SK-N-SH treated with all-trans-retinoic acid at 6 μM for 48 hours (cell line): ENCODE measurements around the gene CASP7.

Experiments
- ATAC-seq: fragments of 200-7000 bp; cut with Tn5 transposase; 3 replicates; pipeline ENCODE4 v1.9.1; 2020; ENCODE audit warnings: mild to moderate bottlenecking, moderate library complexity
- ARNTL ChIP-seq: fragments of 450-650 bp; formaldehyde crosslinking; IDR thresholded peaks from 2 replicates; pipeline ENCODE4 v1.5.0; 2020; ENCODE audit warnings: low read depth, mild to moderate bottlenecking, moderate library complexity, borderline replicate concordance
- BACH2 ChIP-seq: fragments of 250-450 bp; sonication (Bioruptor Pico); IDR thresholded peaks from 2 replicates; pipeline ENCODE4 v1.9.0; 2021; ENCODE audit warnings: mild to moderate bottlenecking, borderline replicate concordance
- CSDC2 ChIP-seq: fragments of 250-450 bp; sonication (Bioruptor Pico); IDR thresholded peaks from 2 replicates; pipeline ENCODE4 v1.5.0; 2020; ENCODE audit warnings: mild to moderate bottlenecking, moderate library complexity
- ESRRG ChIP-seq: fragments of 250-450 bp; sonication (Bioruptor Pico); IDR thresholded peaks from 2 replicates; pipeline ENCODE4 v1.6.1; 2021; ENCODE audit warnings: mild to moderate bottlenecking
- ISL1 ChIP-seq: fragments of 250-450 bp; sonication (Bioruptor Pico); IDR thresholded peaks from 2 replicates; pipeline ENCODE4 v2.1.2; 2022; ENCODE audit warnings: mild to moderate bottlenecking, moderate library complexity
- OSR1 ChIP-seq: fragments of 250-450 bp; sonication (Bioruptor Pico); IDR thresholded peaks from 2 replicates; pipeline ENCODE4 v1.8.0; 2022; ENCODE audit warnings: moderate library complexity, mild to moderate bottlenecking, inconsistent platforms
- PPARA ChIP-seq: fragments of 250-450 bp; sonication (Bioruptor Pico); IDR thresholded peaks from 2 replicates; pipeline ENCODE4 v1.5.0; 2020; ENCODE audit warnings: mild to moderate bottlenecking, borderline replicate concordance
- RARB ChIP-seq: fragments of 250-450 bp; sonication (Bioruptor Pico); IDR thresholded peaks from 2 replicates; pipeline ENCODE4 v1.8.0; 2021; ENCODE audit warnings: mild to moderate bottlenecking, moderate library complexity
- TCF4 ChIP-seq: fragments of 250-450 bp; sonication (Bioruptor Pico); IDR thresholded peaks from 2 replicates; pipeline ENCODE4 v1.8.0; 2021; ENCODE audit warnings: mild to moderate bottlenecking, moderate library complexity, borderline replicate concordance
- TOX ChIP-seq: fragments of 250-450 bp; sonication (Bioruptor Pico); IDR thresholded peaks from 2 replicates; pipeline ENCODE4 v1.8.0; 2021; ENCODE audit warnings: mild to moderate bottlenecking, moderate library complexity, borderline replicate concordance
- ZC3H10 ChIP-seq: fragments of 250-450 bp; sonication (Bioruptor Pico); IDR thresholded peaks from 2 replicates; pipeline ENCODE4 v1.5.1; 2021; ENCODE audit warnings: mild to moderate bottlenecking, moderate library complexity
- ZFP30 ChIP-seq: fragments of 450-650 bp; formaldehyde crosslinking; IDR thresholded peaks from 2 replicates; pipeline ENCODE4 v1.5.0; 2022; ENCODE audit warnings: mild to moderate bottlenecking, moderate library complexity
- ZNF565 ChIP-seq: fragments of 450-650 bp; formaldehyde crosslinking; conservative IDR thresholded peaks from 2 replicates; pipeline ENCODE4 v1.5.0; 2020; ENCODE audit warnings: low read depth, mild to moderate bottlenecking, moderate library complexity
- ZNF70 ChIP-seq: fragments of 450-650 bp; formaldehyde crosslinking; IDR thresholded peaks from 2 replicates; pipeline ENCODE4 v1.5.0; 2020; ENCODE audit warnings: mild to moderate bottlenecking, moderate library complexity
- ZNF8 ChIP-seq: fragments of 450-650 bp; formaldehyde crosslinking; IDR thresholded peaks from 2 replicates; pipeline ENCODE4 v1.5.0; 2020; ENCODE audit warnings: mild to moderate bottlenecking, moderate library complexity
- TF ChIP-seq, protein P1 (sequence below): fragments of 250-450 bp; sonication (Bioruptor Pico); IDR thresholded peaks from 2 replicates; pipeline ENCODE4 v1.5.1; 2021; ENCODE audit warnings: mild to moderate bottlenecking, moderate library complexity
- TF ChIP-seq, protein P2 (sequence below): fragments of 250-450 bp; sonication (Bioruptor Pico); IDR thresholded peaks from 2 replicates; pipeline ENCODE4 v1.8.0; 2020; ENCODE audit warnings: mild to moderate bottlenecking, moderate library complexity, borderline replicate concordance
- TF ChIP-seq, protein P3 (sequence below): fragments of 250-450 bp; sonication (Bioruptor Pico); IDR thresholded peaks from 2 replicates; pipeline ENCODE4 v1.5.0; 2020; ENCODE audit warnings: mild to moderate bottlenecking, moderate library complexity

The CASP7 gene

DNA sequence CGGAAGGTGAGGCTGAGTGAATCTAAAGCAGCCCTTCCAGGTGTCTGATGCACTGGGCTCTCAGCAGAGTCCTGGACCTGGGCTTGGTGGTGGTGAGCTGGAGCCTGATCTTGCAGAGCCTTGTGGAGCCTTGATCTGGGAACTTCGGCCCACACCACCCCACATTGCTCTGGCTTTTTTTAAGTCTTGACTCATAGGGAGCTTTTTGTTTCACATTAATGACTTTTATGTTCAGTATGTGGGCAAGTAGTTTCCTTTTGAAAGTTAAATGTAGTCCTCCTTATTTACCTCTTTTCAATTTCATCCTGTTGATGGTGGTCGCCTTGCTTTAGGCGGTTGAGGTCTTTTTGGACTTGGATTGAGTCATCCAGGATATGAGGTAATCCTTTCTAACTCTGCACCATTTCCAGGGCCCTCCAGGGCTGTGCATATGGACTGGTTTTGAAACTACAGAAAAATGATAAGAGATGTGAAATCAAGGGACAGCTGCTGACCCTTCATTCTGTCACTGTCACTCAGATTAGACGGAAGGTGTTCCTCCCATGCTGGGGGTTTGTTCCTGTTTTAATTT, 12.9 kb upstream of the CASP7 start:
- ATAC-seq, result peak; percentile 24; the same call in 2 of the 3 replicates
- TF ChIP-seq ISL1 (CRISPR knock-in tag) (no peak), CSDC2 (no peak), ZNF565 (CRISPR knock-in tag) (no peak), TCF4 (CRISPR knock-in tag) (no peak), TOX (no peak), ZFP30 (no peak), PPARA (CRISPR knock-in tag) (no peak), RARB (CRISPR knock-in tag) (no peak), ARNTL (CRISPR knock-in tag) (no peak), OSR1 (CRISPR knock-in tag) (no peak), ESRRG (CRISPR knock-in tag) (no peak), ZC3H10 (no peak), BACH2 (CRISPR knock-in tag) (no peak), ZNF70 (no peak), ZNF8 (CRISPR knock-in tag) (no peak)
- TF ChIP-seq, protein P1, sequence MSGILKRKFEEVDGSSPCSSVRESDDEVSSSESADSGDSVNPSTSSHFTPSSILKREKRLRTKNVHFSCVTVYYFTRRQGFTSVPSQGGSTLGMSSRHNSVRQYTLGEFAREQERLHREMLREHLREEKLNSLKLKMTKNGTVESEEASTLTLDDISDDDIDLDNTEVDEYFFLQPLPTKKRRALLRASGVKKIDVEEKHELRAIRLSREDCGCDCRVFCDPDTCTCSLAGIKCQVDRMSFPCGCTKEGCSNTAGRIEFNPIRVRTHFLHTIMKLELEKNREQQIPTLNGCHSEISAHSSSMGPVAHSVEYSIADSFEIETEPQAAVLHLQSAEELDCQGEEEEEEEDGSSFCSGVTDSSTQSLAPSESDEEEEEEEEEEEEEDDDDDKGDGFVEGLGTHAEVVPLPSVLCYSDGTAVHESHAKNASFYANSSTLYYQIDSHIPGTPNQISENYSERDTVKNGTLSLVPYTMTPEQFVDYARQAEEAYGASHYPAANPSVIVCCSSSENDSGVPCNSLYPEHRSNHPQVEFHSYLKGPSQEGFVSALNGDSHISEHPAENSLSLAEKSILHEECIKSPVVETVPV (CRISPR knock-in tag), result no peak
- TF ChIP-seq, protein P2, sequence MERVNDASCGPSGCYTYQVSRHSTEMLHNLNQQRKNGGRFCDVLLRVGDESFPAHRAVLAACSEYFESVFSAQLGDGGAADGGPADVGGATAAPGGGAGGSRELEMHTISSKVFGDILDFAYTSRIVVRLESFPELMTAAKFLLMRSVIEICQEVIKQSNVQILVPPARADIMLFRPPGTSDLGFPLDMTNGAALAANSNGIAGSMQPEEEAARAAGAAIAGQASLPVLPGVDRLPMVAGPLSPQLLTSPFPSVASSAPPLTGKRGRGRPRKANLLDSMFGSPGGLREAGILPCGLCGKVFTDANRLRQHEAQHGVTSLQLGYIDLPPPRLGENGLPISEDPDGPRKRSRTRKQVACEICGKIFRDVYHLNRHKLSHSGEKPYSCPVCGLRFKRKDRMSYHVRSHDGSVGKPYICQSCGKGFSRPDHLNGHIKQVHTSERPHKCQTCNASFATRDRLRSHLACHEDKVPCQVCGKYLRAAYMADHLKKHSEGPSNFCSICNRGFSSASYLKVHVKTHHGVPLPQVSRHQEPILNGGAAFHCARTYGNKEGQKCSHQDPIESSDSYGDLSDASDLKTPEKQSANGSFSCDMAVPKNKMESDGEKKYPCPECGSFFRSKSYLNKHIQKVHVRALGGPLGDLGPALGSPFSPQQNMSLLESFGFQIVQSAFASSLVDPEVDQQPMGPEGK (CRISPR knock-in tag), result no peak

DNA sequence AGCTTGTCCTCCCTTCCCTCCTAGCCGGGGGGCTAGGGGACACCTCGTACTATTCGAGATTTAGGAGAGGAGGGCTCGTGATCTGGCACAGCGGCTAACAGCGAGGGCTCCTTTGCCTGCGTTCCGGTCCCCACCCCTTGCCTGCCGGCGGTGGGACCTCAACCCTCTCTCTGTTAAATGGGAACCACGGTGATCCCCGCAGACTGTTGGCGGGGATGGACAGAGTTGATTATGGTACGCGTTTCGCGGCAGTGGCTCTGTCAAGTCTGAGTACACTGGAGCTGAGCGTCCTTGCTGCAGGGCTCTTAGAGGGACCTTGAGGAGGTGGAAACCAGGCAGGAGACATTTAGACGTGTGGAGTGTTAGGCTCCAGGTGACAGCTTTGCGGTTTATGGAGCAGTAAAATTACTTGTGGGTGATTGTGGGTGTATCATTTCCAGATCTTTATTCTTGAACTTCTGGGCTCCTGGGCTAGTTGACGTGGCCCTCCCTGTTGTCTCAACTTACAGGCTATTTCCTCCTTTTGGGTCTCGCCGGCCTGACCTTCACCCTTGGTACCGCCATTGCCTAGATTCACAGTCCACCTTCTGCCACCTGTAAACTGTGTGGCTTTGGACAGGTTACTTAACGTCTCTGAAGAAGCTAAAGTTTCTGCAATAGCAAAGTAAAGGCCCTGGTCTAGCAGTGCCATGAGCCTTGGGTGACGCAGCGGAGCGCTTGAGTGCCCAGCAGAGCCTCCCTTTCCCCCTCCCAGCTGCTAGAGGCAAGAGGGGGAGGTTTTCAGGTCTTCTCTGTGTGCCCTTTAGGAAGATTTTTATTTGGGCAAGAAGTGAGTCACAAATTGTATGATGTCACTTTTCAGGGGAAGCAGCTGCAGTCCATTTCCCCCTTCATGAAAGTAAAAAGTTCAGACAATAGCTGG, 739 bp downstream of the CASP7 start:
- TF ChIP-seq, protein P1 (CRISPR knock-in tag), result no peak
- TF ChIP-seq OSR1 (CRISPR knock-in tag), result no peak
- peak; percentile 95 for TF ChIP-seq ZNF8 (CRISPR knock-in tag)
- TF ChIP-seq RARB (CRISPR knock-in tag), result no peak
- TF ChIP-seq, protein P3, sequence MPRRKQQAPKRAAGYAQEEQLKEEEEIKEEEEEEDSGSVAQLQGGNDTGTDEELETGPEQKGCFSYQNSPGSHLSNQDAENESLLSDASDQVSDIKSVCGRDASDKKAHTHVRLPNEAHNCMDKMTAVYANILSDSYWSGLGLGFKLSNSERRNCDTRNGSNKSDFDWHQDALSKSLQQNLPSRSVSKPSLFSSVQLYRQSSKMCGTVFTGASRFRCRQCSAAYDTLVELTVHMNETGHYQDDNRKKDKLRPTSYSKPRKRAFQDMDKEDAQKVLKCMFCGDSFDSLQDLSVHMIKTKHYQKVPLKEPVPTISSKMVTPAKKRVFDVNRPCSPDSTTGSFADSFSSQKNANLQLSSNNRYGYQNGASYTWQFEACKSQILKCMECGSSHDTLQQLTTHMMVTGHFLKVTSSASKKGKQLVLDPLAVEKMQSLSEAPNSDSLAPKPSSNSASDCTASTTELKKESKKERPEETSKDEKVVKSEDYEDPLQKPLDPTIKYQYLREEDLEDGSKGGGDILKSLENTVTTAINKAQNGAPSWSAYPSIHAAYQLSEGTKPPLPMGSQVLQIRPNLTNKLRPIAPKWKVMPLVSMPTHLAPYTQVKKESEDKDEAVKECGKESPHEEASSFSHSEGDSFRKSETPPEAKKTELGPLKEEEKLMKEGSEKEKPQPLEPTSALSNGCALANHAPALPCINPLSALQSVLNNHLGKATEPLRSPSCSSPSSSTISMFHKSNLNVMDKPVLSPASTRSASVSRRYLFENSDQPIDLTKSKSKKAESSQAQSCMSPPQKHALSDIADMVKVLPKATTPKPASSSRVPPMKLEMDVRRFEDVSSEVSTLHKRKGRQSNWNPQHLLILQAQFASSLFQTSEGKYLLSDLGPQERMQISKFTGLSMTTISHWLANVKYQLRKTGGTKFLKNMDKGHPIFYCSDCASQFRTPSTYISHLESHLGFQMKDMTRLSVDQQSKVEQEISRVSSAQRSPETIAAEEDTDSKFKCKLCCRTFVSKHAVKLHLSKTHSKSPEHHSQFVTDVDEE (CRISPR knock-in tag), result no peak
- TF ChIP-seq, all 23 proteins: peak for 1
- ATAC-seq, result peak; percentile 59

DNA sequence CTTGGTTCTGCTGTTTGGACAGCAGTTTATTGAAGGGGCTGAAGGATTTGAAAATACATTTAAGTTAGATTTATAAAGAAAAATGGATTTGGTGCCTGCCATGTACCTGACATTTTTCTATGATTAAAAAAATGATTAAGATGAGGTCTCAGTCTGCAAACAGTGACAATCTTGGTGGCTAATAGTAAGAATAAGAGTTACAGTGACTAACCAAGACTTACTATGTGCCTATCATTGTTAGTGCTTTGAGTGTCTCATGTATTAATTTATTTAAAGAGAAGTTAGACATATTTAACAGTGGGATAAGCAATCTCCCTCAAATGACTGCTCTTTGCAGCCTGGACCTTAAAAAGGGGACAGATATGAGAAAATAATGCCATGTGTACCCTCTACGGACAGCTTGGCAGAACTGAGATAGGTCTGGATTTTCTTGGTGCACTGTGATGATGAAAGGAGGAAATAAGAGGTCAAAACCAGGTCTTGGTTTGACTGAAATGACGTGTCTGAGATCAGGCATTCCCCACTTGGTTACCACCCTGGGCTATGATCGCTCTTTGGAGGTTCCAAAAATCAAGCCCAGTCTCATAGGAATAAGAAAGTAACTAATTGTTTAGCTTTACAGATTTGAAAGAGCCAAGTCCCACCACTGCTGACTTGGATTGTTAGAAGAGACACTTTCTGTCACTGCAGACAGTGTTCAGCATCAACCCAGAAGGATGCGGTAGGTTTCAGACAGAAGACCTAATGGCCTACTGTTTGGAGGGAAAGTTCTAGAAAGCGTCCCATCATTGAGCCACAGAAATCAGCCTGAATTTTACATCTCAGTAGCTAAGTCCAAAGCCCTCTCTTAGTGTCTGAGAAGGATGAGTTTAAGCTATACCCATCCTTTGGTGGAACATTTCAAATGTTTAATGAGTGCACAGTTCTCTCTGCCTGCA, 2.1 kb downstream of the CASP7 start:
- no peak for ATAC-seq
- TF ChIP-seq TOX, result no peak
- TF ChIP-seq ZNF70, result no peak
- TF ChIP-seq TCF4 (CRISPR knock-in tag), result no peak
- no peak for TF ChIP-seq ZFP30
- no peak for TF ChIP-seq ESRRG (CRISPR knock-in tag)
